Activated CD4-positive, alpha-beta T cell treated with anti-CD3 and anti-CD28 coated beads, Interleukin-2, amount 10 ng/mL, durations not matched to agents 7 days and 5 days (primary cell): Measurements from ENCODE around the gene FILIP1. TPM values are rescaled to one million over a fixed set of nuclear protein-coding genes. Genes with fewer than 3 reads are reported as not detected.

Source experiments
- CTCF ChIA-PET: fragments of 350-600 bp; sonication (Branson Sonifier 250); formaldehyde crosslinking; loops from one replicate; lab custom pipeline; 2021; ENCODE audit warnings: antibody characterized with exemption; lab: Charles Lee
- POLR2A ChIA-PET: fragments of 350-600 bp; sonication (Branson Sonifier 250); formaldehyde crosslinking; loops from one replicate; lab custom pipeline; 2021; ENCODE audit warnings: antibody characterized with exemption; lab: Charles Lee
- DNase-seq: peaks from one replicate; pipeline ENCODE4 v3.0.0-alpha.2; 2020
- H3K27ac Mint-ChIP-seq: one replicate; pipeline ENCODE4 v1.8.0; 2021; ENCODE audit warnings: mild to moderate bottlenecking, moderate library complexity, mixed read lengths
- H3K27me3 Mint-ChIP-seq: one replicate; pipeline ENCODE4 v1.8.0; 2021; ENCODE audit warnings: mixed read lengths
- H3K36me3 Mint-ChIP-seq: one replicate; pipeline ENCODE4 v1.8.0; 2021; ENCODE audit warnings: low read depth, mixed read lengths
- H3K4me1 Mint-ChIP-seq: one replicate; pipeline ENCODE4 v1.8.0; 2021; ENCODE audit warnings: mixed read lengths
- H3K4me3 Mint-ChIP-seq: one replicate; pipeline ENCODE4 v1.8.0; 2021; ENCODE audit warnings: mild to moderate bottlenecking, moderate library complexity, mixed read lengths
- H3K9me3 Mint-ChIP-seq: one replicate; pipeline ENCODE4 v1.8.0; 2021; ENCODE audit warnings: mixed read lengths
- total RNA-seq, 2 experiments: library from RNA; stranded (reverse); gene quantifications; one replicate each; pipeline ENCODE4 v1.2.3, GENCODE V29; 2021

FILIP1 gene
- total RNA-seq, 2 experiments from 2014 or later, result 0.04 TPM; not detected in 1

- no peaks in the 10 kb centered on the region for H3K36me3 Mint-ChIP-seq
- no peaks in the 10 kb centered on the region for H3K4me1 Mint-ChIP-seq
- no peaks in the 10 kb centered on the region for H3K9me3 Mint-ChIP-seq
- H3K4me3 Mint-ChIP-seq, result no peak overlapping the region
- peaks cover 13% of the 10 kb centered on the region for H3K27me3 Mint-ChIP-seq
- DNase-seq, result no peak
- ChIA-PET CTCF (no interaction called here), POLR2A (no interaction called here)
- H3K27ac Mint-ChIP-seq, result no peak overlapping the region
Measured at GRCh38 chr6:75378101-75378500, 115.5 kb downstream of the FILIP1 start.

GRCh38 chr6:75377386-75377785 is 116.2 kb downstream of the FILIP1 start:
- no peak for DNase-seq
- no peak overlapping the region for H3K27ac Mint-ChIP-seq
- H3K27me3 Mint-ChIP-seq, result peaks cover 9% of the 10 kb centered on the region
- ChIA-PET CTCF (no interaction called here), POLR2A (no interaction called here)
- no peak overlapping the region for H3K4me3 Mint-ChIP-seq
- H3K36me3 Mint-ChIP-seq, result no peaks in the 10 kb centered on the region
- H3K4me1 Mint-ChIP-seq, result no peaks in the 10 kb centered on the region
- no peaks in the 10 kb centered on the region for H3K9me3 Mint-ChIP-seq

GRCh38 chr6:75376347-75377024 is 117.1 kb downstream of the FILIP1 start:
- ChIA-PET CTCF (no interaction called here), POLR2A (no interaction called here)
- no peak for DNase-seq
- Mint-ChIP-seq H3K27ac (no peak overlapping the region), H3K4me1 (no peaks in the 10 kb centered on the region), H3K27me3 (peaks cover 4% of the 10 kb centered on the region), H3K4me3 (no peak overlapping the region), H3K36me3 (no peaks in the 10 kb centered on the region), H3K9me3 (no peaks in the 10 kb centered on the region)

DNA sequence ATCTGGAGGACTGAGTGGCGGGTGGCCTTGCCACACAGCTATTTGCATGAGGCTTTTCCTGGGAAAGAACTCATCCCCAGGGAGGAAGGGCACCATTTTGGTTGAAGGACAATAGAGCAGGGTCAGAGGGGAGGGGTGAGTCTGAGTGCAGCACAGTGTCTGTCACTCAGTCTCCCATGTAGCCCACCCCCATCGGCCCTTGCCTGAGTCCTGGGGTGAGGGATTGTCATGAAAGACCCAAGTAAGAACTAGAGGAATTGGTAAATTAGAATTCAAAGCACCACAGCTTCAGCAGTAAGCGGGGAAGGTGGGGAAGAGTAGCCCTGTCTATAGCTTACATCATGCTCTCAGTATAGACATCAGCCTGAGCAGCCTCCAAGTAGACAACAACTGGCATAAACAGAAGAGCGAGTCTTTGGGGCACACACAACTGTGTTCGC is 118.6 kb downstream of the FILIP1 start:
- no peak overlapping the region for H3K27ac Mint-ChIP-seq
- H3K36me3 Mint-ChIP-seq, result no peaks in the 10 kb centered on the region
- no peaks in the 10 kb centered on the region for H3K4me1 Mint-ChIP-seq
- DNase-seq, result no peak
- H3K4me3 Mint-ChIP-seq, result no peak overlapping the region
- H3K27me3 Mint-ChIP-seq, result peaks cover 4% of the 10 kb centered on the region
- POLR2A ChIA-PET, result no interaction called here
- H3K9me3 Mint-ChIP-seq, result no peaks in the 10 kb centered on the region
- CTCF ChIA-PET, result interaction anchor here (0.9 kb wide), 1 partner anchor 20 kb away, joined by 3 read pairs; no protein-coding TSS in a partner anchor

DNA sequence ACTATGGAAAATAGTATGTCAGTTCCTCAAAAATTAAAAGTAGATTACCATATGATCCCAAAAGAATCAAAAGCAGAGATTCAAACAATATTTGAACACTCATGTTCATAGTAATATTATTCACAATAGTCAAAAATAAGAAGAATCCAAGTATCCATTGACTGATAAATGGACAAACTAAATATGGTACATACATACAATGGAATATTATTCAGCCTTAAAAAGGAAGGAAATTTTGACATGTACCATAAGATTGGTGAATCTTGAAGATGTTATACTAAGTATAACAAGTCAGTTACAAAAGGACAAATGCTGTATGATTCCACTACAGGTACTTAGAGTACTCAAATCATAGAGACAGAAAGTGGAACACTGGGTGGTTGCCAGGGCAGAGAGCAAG is 120.7 kb downstream of the FILIP1 start:
- Mint-ChIP-seq H3K27ac (no peak overlapping the region), H3K9me3 (no peaks in the 10 kb centered on the region), H3K27me3 (no peaks in the 10 kb centered on the region), H3K4me3 (no peak overlapping the region), H3K4me1 (no peaks in the 10 kb centered on the region), H3K36me3 (no peaks in the 10 kb centered on the region)
- no peak for DNase-seq
- ChIA-PET POLR2A (no interaction called here), CTCF (interaction anchor here (0.9 kb wide), 1 partner anchor 13 kb away, joined by 3 read pairs; no protein-coding TSS in a partner anchor)

DNA sequence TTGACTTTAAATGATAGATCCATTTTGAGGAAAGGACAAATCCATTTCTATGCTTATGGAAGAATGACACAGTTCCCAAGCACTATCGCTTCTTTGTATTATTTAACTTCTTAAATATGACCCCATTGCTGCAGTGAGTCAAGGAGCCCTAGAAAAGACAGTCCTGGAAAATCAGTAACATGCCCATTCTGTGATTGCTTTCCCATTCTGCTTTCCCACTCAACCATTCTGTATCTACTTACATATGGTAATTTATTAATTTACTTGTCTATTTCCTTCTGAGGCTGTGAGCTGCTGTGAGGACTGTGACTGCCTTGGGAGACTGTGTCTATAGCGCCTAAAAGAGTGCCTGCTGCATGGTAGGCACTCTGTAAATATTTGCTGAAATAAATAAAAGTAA is 123.6 kb downstream of the FILIP1 start:
- no peaks in the 10 kb centered on the region for H3K4me1 Mint-ChIP-seq
- no peaks in the 10 kb centered on the region for H3K9me3 Mint-ChIP-seq
- H3K36me3 Mint-ChIP-seq, result no peaks in the 10 kb centered on the region
- ChIA-PET CTCF (no interaction called here), POLR2A (no interaction called here)
- no peak overlapping the region for H3K27ac Mint-ChIP-seq
- no peak for DNase-seq
- no peak overlapping the region for H3K4me3 Mint-ChIP-seq
- H3K27me3 Mint-ChIP-seq, result no peaks in the 10 kb centered on the region

GRCh38 chr6:75368864-75369402 is 124.7 kb downstream of the FILIP1 start:
- CTCF ChIA-PET, result interaction anchor here (1.4 kb wide), 1 partner anchor 22 kb away, joined by 3 read pairs; no protein-coding TSS in a partner anchor
- H3K9me3 Mint-ChIP-seq, result no peaks in the 10 kb centered on the region

GRCh38 chr6:75368151-75368779 is 125.3 kb downstream of the FILIP1 start:
- CTCF ChIA-PET, result interaction anchor here (1.4 kb wide), 1 partner anchor 23 kb away, joined by 3 read pairs; no protein-coding TSS in a partner anchor

More at GRCh38 chr6:75368864-75369402, 124.7 kb downstream of the FILIP1 start:
- Mint-ChIP-seq H3K27ac (no peak overlapping the region), H3K4me1 (no peaks in the 10 kb centered on the region), H3K36me3 (no peaks in the 10 kb centered on the region), H3K27me3 (peaks cover 2% of the 10 kb centered on the region), H3K4me3 (no peak overlapping the region)
- POLR2A ChIA-PET, result no interaction called here
- no peak for DNase-seq

DNA sequence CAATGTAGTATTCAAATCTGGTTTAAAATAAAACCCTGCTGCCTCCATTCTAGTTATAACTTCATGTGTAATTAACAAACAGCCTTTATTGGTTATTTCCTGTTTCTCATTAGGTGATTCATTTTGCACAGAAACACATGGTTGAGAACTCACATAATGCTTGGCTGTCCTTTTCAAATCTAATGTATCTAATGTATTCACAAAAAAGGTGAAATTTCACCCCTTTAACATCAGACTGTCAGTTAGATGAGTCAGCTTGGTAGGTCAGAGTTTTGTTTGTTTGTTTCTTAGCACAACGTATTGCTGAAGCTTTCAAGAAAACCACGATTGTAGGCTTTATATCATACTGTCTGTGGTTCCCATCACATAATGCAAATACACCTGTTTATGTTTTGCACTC is 130.3 kb downstream of the FILIP1 start:
- Mint-ChIP-seq H3K4me3 (no peak overlapping the region), H3K27ac (no peak overlapping the region), H3K27me3 (peaks cover 3% of the 10 kb centered on the region), H3K9me3 (no peaks in the 10 kb centered on the region), H3K36me3 (no peaks in the 10 kb centered on the region), H3K4me1 (no peaks in the 10 kb centered on the region)
- no peak for DNase-seq
- POLR2A ChIA-PET, result no interaction called here
- CTCF ChIA-PET, result no interaction called here

More at GRCh38 chr6:75368151-75368779, 125.3 kb downstream of the FILIP1 start:
- Mint-ChIP-seq H3K9me3 (no peaks in the 10 kb centered on the region), H3K27ac (no peak overlapping the region), H3K4me3 (no peak overlapping the region), H3K27me3 (peaks cover 2% of the 10 kb centered on the region), H3K36me3 (no peaks in the 10 kb centered on the region), H3K4me1 (no peaks in the 10 kb centered on the region)
- no peak for DNase-seq
- POLR2A ChIA-PET, result no interaction called here

DNA sequence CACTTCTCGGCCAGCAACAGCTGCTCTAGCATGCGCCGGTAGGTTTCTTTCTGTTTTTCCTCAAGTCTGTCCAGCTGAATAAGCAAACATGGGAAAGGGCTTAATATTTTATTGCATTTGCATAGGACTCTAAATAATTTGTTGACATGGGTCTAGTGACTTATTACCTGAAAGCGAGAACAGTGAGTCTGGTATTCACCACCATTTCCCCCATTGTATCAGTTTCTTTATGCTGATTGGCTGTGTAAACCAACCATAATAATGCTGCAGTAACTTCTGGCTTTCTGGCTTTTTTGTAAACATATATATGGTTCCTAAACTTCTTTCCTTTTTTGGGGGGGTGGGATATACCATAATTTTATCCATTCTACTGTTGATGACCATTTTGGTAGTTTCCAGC is 140.0 kb downstream of the FILIP1 start:
- Mint-ChIP-seq H3K27ac (no peak overlapping the region), H3K36me3 (no peaks in the 10 kb centered on the region), H3K4me3 (no peak overlapping the region), H3K4me1 (peaks cover 1% of the 10 kb centered on the region), H3K27me3 (peaks cover 29% of the 10 kb centered on the region), H3K9me3 (no peaks in the 10 kb centered on the region)
- no peak for DNase-seq
- ChIA-PET POLR2A (no interaction called here), CTCF (no interaction called here)

DNA sequence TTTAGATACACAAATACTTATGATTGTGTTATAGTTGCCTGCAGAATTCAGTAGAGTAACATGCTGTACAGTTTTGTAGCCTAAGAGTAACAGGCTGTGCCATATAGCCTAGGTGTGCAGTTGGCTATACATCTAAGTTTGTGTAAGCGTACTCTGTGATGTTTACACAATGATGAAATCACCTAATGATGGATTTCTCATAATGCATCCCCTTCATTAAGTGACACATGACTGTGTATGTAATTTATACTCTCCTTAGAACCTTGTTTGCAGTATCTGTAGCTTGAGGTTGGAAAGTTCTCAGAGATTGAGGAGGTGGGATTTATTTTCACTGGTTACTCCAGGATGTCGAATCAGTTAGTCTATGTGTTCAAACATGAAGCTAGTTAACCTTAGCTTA is 142.0 kb downstream of the FILIP1 start:
- H3K36me3 Mint-ChIP-seq, result no peaks in the 10 kb centered on the region
- no peak overlapping the region for H3K4me3 Mint-ChIP-seq
- peaks cover 40% of the 10 kb centered on the region for H3K27me3 Mint-ChIP-seq
- DNase-seq, result no peak
- H3K27ac Mint-ChIP-seq, result no peak overlapping the region
- CTCF ChIA-PET, result no interaction called here
- H3K9me3 Mint-ChIP-seq, result no peaks in the 10 kb centered on the region
- H3K4me1 Mint-ChIP-seq, result peaks cover 1% of the 10 kb centered on the region
- POLR2A ChIA-PET, result no interaction called here

DNA sequence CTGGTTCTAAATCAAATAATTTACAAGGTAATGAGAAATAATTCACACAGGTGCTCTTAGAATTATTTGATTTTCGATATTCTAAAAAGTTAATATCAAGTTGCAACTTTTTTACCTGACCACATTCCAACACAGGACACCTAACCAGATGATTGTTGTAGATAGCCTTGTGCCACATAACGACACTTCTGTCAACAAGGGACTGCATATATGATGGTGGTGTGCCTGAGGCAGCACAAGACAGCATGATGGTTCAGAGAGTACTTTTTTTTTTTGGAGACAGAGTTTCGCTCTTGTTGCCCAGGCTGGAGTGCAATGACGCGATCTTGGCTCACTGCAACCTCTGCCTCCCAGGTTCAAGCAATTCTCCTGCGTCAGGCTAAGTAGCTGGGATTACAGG is 142.8 kb downstream of the FILIP1 start:
- Mint-ChIP-seq H3K4me3 (no peak overlapping the region), H3K36me3 (no peaks in the 10 kb centered on the region), H3K4me1 (peaks cover 1% of the 10 kb centered on the region), H3K9me3 (no peaks in the 10 kb centered on the region), H3K27me3 (peaks cover 42% of the 10 kb centered on the region), H3K27ac (no peak overlapping the region)
- no peak for DNase-seq
- ChIA-PET CTCF (no interaction called here), POLR2A (no interaction called here)

DNA sequence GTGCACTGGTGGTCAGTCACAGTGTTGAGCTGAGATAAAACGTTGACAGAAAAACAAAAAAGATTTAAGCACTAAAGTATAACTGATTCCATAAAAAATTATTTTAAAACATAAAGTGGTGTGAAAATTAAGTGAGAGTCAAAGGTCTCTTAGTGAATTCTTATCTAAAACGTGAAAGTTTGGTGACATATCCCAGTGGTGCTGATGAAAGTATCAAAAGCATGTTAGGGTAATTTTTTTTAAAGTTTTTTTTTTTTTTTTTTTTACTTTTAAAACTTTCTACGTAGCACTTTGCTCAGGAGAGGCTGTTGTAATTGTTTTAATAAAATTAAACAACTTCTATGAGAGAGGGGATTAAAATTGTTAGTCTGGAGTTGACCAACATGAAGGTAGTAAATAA is 143.4 kb downstream of the FILIP1 start:
- DNase-seq, result no peak
- CTCF ChIA-PET, result no interaction called here
- Mint-ChIP-seq H3K27ac (no peak overlapping the region), H3K36me3 (no peaks in the 10 kb centered on the region), H3K9me3 (no peaks in the 10 kb centered on the region), H3K4me3 (no peak overlapping the region), H3K27me3 (peaks cover 42% of the 10 kb centered on the region), H3K4me1 (peaks cover 1% of the 10 kb centered on the region)
- POLR2A ChIA-PET, result no interaction called here
